Panc1 (cell line): ENCODE results near the gene EIF4G3. TPM values are rescaled to one million over a fixed set of nuclear protein-coding genes. Genes with fewer than 3 reads are reported as not detected.

Experiments
- ATAC-seq: fragments of 200-7000 bp; cut with Tn5 transposase; 2 replicates; pipeline ENCODE4 v1.9.1; 2020; ENCODE audit warnings: mild to moderate bottlenecking, moderate library complexity
- BruUV-seq: library from RNA; stranded (reverse); fragments of 400-500 nt; replicated peaks from 2 replicates; lab custom pipeline; 2021; lab: Mats Ljungman, UMichigan
- CTCF ChIA-PET: fragments of 300-600 bp; sonication (Branson Sonifier 250); formaldehyde crosslinking; loops from one replicate; lab custom pipeline; 2022; ENCODE audit warnings: antibody characterized with exemption; lab: Charles Lee
- POLR2A ChIA-PET: fragments of 300-600 bp; sonication (Branson Sonifier 250); formaldehyde crosslinking; loops from one replicate; lab custom pipeline; 2022; ENCODE audit warnings: antibody characterized with exemption; lab: Charles Lee
- DNase-seq: peaks from one replicate; pipeline ENCODE4 v3.0.0-alpha.2; 2010; ENCODE audit warnings: low read depth, low spot score
- H3K27ac ChIP-seq: 2 replicates; pipeline ENCODE4 v1.5.1; 2011; ENCODE audit warnings: mild to moderate bottlenecking, low read length, inconsistent platforms
- H3K27me3 ChIP-seq: fragments of 200-500 bp; sonication (Bioruptor generic); 2 replicates; pipeline ENCODE4 v1.6.0; 2014; ENCODE audit warnings: low read length, inconsistent platforms; ENCODE audit not compliant: control insufficient read depth, insufficient read depth
- H3K36me3 ChIP-seq: fragments of 200-500 bp; sonication (Bioruptor generic); 2 replicates; pipeline ENCODE4 v1.5.1; 2014; ENCODE audit warnings: inconsistent platforms, mild to moderate bottlenecking, low read length, moderate library complexity; ENCODE audit not compliant: control insufficient read depth, insufficient read depth
- H3K4me1 ChIP-seq: 2 replicates; pipeline ENCODE4 v1.5.1; 2011; ENCODE audit warnings: inconsistent platforms, mild to moderate bottlenecking, low read length, moderate library complexity; ENCODE audit not compliant: control insufficient read depth, insufficient read depth
- H3K4me3 ChIP-seq, 2 experiments: 2 replicates each; pipeline ENCODE4 v1.5.1; 2011 to 2012; ENCODE audit warnings: low read depth in 2 of 2, low read length in 2 of 2, mild to moderate bottlenecking in 2 of 2, inconsistent platforms in 1 of 2, moderate library complexity in 1 of 2
- H3K9me3 ChIP-seq: fragments of 200-500 bp; sonication (Bioruptor generic); 2 replicates; pipeline ENCODE4 v1.5.1; 2014; ENCODE audit warnings: low read depth, mild to moderate bottlenecking, inconsistent platforms, low read length, moderate library complexity; ENCODE audit not compliant: control insufficient read depth, insufficient read depth
- POLR2AphosphoS5 ChIP-seq: IDR thresholded peaks from 2 replicates; pipeline ENCODE4 v1.6.1; 2012; ENCODE audit warnings: mild to moderate bottlenecking, low read depth, low read length, moderate library complexity
- SIN3A ChIP-seq: IDR thresholded peaks from 2 replicates; pipeline ENCODE4 v1.6.1; 2012; ENCODE audit warnings: low read depth, mild to moderate bottlenecking, low read length, moderate library complexity, borderline replicate concordance; ENCODE audit not compliant: insufficient read depth
- TCF7L2 ChIP-seq: IDR thresholded peaks from 2 replicates; pipeline ENCODE4 v1.6.1; 2011; ENCODE audit warnings: mild to moderate bottlenecking, low read depth, low read length, inconsistent platforms
- in situ Hi-C: cut with HindIII; loops from 2 replicates; pipeline ENCODE4 v1.10.0; 2016; ENCODE audit warnings: low sequenced_read_pairs, low pct_unique_long_range_greater_than_20kb
- intact Hi-C: fragments of 100-400 bp; cut with micrococcal nuclease; formaldehyde crosslinking; loops from one replicate; pipeline ENCODE4 v1.10.0; 2022; ENCODE audit not compliant: unreplicated experiment
- total RNA-seq: library from RNA; stranded (reverse); gene quantifications from one replicate; pipeline ENCODE4 v1.2.1, GENCODE V29; 2021; ENCODE audit not compliant: unreplicated experiment
- TF ChIP-seq, protein P1 (sequence below), 2 experiments: IDR thresholded peaks; 2 replicates each; pipeline ENCODE4 v1.6.1; 2011 to 2012; ENCODE audit warnings: low read depth in 2 of 2, control low read depth in 1 of 2, low read length in 1 of 2, mild to moderate bottlenecking in 1 of 2, moderate library complexity in 1 of 2; ENCODE audit not compliant: insufficient read depth in 1 of 2
- TF ChIP-seq, protein P2 (sequence below): fragments of 450-650 bp; IDR thresholded peaks from 2 replicates; pipeline ENCODE4 v1.5.1; 2017; ENCODE audit warnings: mild to moderate bottlenecking

EIF4G3 gene
- total RNA-seq, 1 experiment from 2014 or later, result 78.6 TPM

DNA sequence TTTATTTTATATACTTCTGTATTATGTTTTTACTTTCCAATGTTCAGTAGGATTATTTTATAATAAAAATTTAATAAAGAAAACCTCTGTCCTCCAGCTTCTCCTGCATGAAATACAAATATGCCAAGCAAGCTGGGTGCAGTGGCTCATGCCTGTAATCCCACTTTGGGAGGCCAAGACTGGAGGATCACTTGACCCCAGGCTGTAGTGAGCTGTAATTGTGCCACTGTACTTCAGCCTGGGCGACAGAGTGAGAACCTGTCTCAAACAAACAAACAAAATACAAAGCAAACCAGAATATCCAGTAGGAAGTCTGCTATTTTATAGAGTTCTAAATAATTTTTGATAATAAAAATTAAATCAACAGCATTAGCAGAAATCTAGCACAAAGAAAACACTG lies 168.8 kb downstream of the EIF4G3 start:
- no peak overlapping the region for H3K27ac ChIP-seq
- TF ChIP-seq, protein P1, sequence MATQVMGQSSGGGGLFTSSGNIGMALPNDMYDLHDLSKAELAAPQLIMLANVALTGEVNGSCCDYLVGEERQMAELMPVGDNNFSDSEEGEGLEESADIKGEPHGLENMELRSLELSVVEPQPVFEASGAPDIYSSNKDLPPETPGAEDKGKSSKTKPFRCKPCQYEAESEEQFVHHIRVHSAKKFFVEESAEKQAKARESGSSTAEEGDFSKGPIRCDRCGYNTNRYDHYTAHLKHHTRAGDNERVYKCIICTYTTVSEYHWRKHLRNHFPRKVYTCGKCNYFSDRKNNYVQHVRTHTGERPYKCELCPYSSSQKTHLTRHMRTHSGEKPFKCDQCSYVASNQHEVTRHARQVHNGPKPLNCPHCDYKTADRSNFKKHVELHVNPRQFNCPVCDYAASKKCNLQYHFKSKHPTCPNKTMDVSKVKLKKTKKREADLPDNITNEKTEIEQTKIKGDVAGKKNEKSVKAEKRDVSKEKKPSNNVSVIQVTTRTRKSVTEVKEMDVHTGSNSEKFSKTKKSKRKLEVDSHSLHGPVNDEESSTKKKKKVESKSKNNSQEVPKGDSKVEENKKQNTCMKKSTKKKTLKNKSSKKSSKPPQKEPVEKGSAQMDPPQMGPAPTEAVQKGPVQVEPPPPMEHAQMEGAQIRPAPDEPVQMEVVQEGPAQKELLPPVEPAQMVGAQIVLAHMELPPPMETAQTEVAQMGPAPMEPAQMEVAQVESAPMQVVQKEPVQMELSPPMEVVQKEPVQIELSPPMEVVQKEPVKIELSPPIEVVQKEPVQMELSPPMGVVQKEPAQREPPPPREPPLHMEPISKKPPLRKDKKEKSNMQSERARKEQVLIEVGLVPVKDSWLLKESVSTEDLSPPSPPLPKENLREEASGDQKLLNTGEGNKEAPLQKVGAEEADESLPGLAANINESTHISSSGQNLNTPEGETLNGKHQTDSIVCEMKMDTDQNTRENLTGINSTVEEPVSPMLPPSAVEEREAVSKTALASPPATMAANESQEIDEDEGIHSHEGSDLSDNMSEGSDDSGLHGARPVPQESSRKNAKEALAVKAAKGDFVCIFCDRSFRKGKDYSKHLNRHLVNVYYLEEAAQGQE (IDR thresholded peaks at IDR 0.05; ENCODE audit: insufficient read depth in 1 of 2, low read depth in 2 of 2, low read length in 1 of 2), result no peak
- TF ChIP-seq, protein P2, sequence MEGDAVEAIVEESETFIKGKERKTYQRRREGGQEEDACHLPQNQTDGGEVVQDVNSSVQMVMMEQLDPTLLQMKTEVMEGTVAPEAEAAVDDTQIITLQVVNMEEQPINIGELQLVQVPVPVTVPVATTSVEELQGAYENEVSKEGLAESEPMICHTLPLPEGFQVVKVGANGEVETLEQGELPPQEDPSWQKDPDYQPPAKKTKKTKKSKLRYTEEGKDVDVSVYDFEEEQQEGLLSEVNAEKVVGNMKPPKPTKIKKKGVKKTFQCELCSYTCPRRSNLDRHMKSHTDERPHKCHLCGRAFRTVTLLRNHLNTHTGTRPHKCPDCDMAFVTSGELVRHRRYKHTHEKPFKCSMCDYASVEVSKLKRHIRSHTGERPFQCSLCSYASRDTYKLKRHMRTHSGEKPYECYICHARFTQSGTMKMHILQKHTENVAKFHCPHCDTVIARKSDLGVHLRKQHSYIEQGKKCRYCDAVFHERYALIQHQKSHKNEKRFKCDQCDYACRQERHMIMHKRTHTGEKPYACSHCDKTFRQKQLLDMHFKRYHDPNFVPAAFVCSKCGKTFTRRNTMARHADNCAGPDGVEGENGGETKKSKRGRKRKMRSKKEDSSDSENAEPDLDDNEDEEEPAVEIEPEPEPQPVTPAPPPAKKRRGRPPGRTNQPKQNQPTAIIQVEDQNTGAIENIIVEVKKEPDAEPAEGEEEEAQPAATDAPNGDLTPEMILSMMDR, result no peak
- TF ChIP-seq TCF7L2, result no peak
- TF ChIP-seq SIN3A, result no peak
- TF ChIP-seq POLR2AphosphoS5, result no peak
- DNase-seq (no peak), ATAC-seq (no peak)
- CTCF ChIA-PET, result no interaction called here
- no peaks in the 10 kb centered on the region for H3K27me3 ChIP-seq
- intact Hi-C loops (no loop called here), in situ Hi-C loops (no loop called here)
- H3K9me3 ChIP-seq, result no peaks in the 10 kb centered on the region
- H3K4me3 ChIP-seq, result no peak overlapping the region
- POLR2A ChIA-PET, result no interaction called here
- H3K36me3 ChIP-seq, result no peaks in the 10 kb centered on the region
- BruUV-seq, result no TSS peak
- H3K4me1 ChIP-seq, result no peaks in the 10 kb centered on the region

DNA sequence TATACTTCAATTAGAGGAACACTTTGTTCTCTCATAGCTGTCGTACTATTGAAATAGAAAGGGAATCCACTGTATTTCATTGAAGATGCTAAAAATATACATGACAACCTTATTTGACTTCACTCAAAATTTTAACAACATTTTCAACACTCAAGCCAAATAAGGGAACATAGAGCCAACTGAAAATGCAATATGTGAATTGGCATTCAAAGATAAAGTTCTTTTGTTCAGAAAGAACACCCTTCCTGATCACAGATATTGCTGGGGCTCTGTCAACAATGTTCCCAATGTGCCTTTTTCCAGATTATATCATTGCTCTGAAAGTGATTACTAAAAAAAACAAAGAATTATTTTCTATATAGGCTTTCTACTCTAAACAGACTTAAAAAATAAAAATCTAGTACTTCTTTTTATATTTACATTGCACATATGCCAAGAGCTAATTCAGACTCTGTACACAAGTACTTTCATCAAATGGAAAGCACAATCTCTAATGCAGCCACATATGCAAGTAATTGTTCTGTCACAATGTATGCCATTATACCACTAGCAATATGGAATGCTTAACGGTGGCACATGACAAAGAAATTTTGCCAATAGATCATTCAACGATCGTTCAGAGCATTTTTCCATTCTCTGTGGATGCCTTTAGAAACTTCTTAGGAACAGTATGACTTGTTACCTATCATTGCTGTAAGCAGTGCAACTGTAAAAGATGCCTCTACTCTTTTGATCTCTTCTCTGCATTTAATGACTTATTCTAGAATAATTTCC lies 171.0 kb downstream of the EIF4G3 start:
- TF ChIP-seq TCF7L2, result no peak
- no peak for TF ChIP-seq POLR2AphosphoS5
- TF ChIP-seq, protein P2, result no peak
- TF ChIP-seq SIN3A, result no peak
- TF ChIP-seq, protein P1 (IDR thresholded peaks at IDR 0.05; ENCODE audit: insufficient read depth in 1 of 2, low read depth in 2 of 2, low read length in 1 of 2), result no peak
- ATAC-seq (no peak), DNase-seq (no peak)
- CTCF ChIA-PET, result no interaction called here
- H3K4me1 ChIP-seq, result no peaks in the 10 kb centered on the region
- no peak overlapping the region for H3K27ac ChIP-seq
- H3K36me3 ChIP-seq, result no peaks in the 10 kb centered on the region
- no TSS peak for BruUV-seq
- H3K9me3 ChIP-seq, result no peaks in the 10 kb centered on the region
- POLR2A ChIA-PET, result no interaction called here
- intact Hi-C loops, result no loop called here
- H3K27me3 ChIP-seq, result no peaks in the 10 kb centered on the region
- no peak overlapping the region for H3K4me3 ChIP-seq
- in situ Hi-C loops, result no loop called here
